Raji (cell line): ENCODE measurements around the gene AMT.

Experiments used
- POLR2A ChIP-seq: IDR thresholded peaks from 2 replicates; pipeline ENCODE4 v1.6.1; 2011; ENCODE audit warnings: low read depth, low read length, control low read depth; ENCODE audit not compliant: insufficient read depth

Gene AMT

GRCh38 chr3:49422379-49423248 lies at the start of gene AMT:
TSS of gene AMT (minus strand) at chr3:49422473. CDS start at chr3:49422450, 23 bp downstream.
- no peak for TF ChIP-seq POLR2A

- TF ChIP-seq POLR2A: no peak
These were observed 48.6 kb upstream of the AMT start for GRCh38 chr3:49470714-49471420.

- TF ChIP-seq POLR2A: peak; percentile 87
These were observed 47.9 kb upstream of the AMT start, which contains the start of gene DAG1 for GRCh38 chr3:49469936-49470713. TSS of gene DAG1 (plus strand) at chr3:49470267. CDS start at chr3:49510535, 40,268 bp downstream.

- no peak; the same call in 1 of the 2 replicates for TF ChIP-seq POLR2A
These were observed 47.0 kb upstream of the AMT start for GRCh38 chr3:49469037-49469935.

GRCh38 chr3:49466085-49466484 lies 43.8 kb upstream of the AMT start:
- TF ChIP-seq POLR2A: no peak

- no peak for TF ChIP-seq POLR2A
These were observed 43.2 kb upstream of the AMT start for GRCh38 chr3:49465270-49466034.

- TF ChIP-seq POLR2A: no peak
These were observed 39.9 kb upstream of the AMT start for GRCh38 chr3:49462222-49462621.

- TF ChIP-seq POLR2A: no peak
These were observed 39.3 kb upstream of the AMT start for GRCh38 chr3:49461443-49462171.

- TF ChIP-seq POLR2A: no peak
These were observed 38.7 kb upstream of the AMT start for GRCh38 chr3:49460956-49461355.

GRCh38 chr3:49460188-49460890 lies 38.1 kb upstream of the AMT start:
- TF ChIP-seq POLR2A: no peak

- no peak for TF ChIP-seq POLR2A
These were observed 34.2 kb upstream of the AMT start for GRCh38 chr3:49456466-49456865.
